K562 (cell line): ENCODE measurements around the gene CHD5. TPM values are rescaled to one million over a fixed set of nuclear protein-coding genes. Genes with fewer than 3 reads are reported as not detected.

Source experiments
- ATAC-seq: fragments of 200-7000 bp; cut with Tn5 transposase; 3 replicates; pipeline ENCODE4 v1.9.1; 2020; ENCODE audit warnings: moderate library complexity
- BruUV-seq: library from RNA; stranded (reverse); fragments of 400-500 nt; replicated peaks from 2 replicates; lab custom pipeline; 2021; lab: Mats Ljungman, UMichigan
- CTCF ChIA-PET: fragments of 300-600 bp; formaldehyde crosslinking; extraction: SDS; loops from one replicate; lab custom pipeline; 2021; ENCODE audit warnings: low intra/inter-chr PET ratio; lab: Yijun Ruan, JAX
- POLR2A ChIA-PET: fragments of 300-600, 350-650 bp; sonication (Branson Sonifier 250); formaldehyde crosslinking; extraction: SDS; loops from one replicate; lab custom pipeline; 2021; ENCODE audit warnings: antibody characterized with exemption, inconsistent platforms; lab: Yijun Ruan, JAX
- DNase-seq, 4 experiments: peaks; one replicate each; pipeline versions ENCODE4 v3.0.0 to v3.0.0-alpha.2; 2011 to 2018; ENCODE audit warnings: low spot score in 3 of 4, mixed read lengths in 3 of 4; ENCODE audit errors: extremely low read depth in 1 of 4
- FAIRE-seq: peaks from 2 replicates; lab custom pipeline; 2011; peaks lifted over from hg19 to GRCh38; lab: Jason Lieb, UNC
- H2AFZ ChIP-seq: 2 replicates; pipeline ENCODE4 v1.6.0; 2011; ENCODE audit warnings: low read depth, low read length, control low read depth, inconsistent platforms
- H3K27ac ChIP-seq: fragments of 200-600 bp; 3 replicates; pipeline ENCODE4 v1.8.0; 2011; ENCODE audit warnings: low read depth, mild to moderate bottlenecking, control low read depth, inconsistent platforms, low read length, moderate library complexity, mixed read lengths; ENCODE audit errors: extremely low read depth
- H3K27me3 ChIP-seq, 2 experiments: fragments of 300-600 bp in 1 of 2; 2 replicates in 1 of 2; 3 replicates in 1 of 2; pipeline versions ENCODE4 v1.6.0 to v1.8.0; 2011; ENCODE audit warnings: inconsistent platforms in 2 of 2, low read length in 2 of 2, mild to moderate bottlenecking in 1 of 2, mixed read lengths in 1 of 2, moderate library complexity in 1 of 2; ENCODE audit not compliant: control insufficient read depth in 2 of 2, insufficient read depth in 2 of 2
- H3K36me3 ChIP-seq: fragments of 300-600 bp; 3 replicates; pipeline ENCODE4 v1.8.0; 2011; ENCODE audit warnings: mild to moderate bottlenecking, low read length, inconsistent platforms; ENCODE audit not compliant: control insufficient read depth, insufficient read depth
- H3K4me1 ChIP-seq, 2 experiments: fragments of 200-600 bp in 1 of 2; replicated peaks in 1 of 2; 2 replicates in 1 of 2; 3 replicates in 1 of 2; pipeline versions ENCODE4 v1.5.1 to v1.8.0; 2011; ENCODE audit warnings: inconsistent platforms in 2 of 2, low read length in 2 of 2, mild to moderate bottlenecking in 1 of 2, mixed read lengths in 1 of 2, moderate library complexity in 1 of 2; ENCODE audit not compliant: control insufficient read depth in 2 of 2, insufficient read depth in 2 of 2
- H3K4me2 ChIP-seq: 2 replicates; pipeline ENCODE4 v1.6.1; 2011; ENCODE audit warnings: low read length, control low read depth, inconsistent platforms, mixed read lengths; ENCODE audit not compliant: insufficient read depth
- H3K4me3 ChIP-seq: fragments of 200-600 bp; sonication (generic), shearing (Covaris generic); 2 replicates; pipeline ENCODE4 v1.5.1; 2016; ENCODE audit warnings: control low read depth, inconsistent platforms
- H3K79me2 ChIP-seq: fragments of 200-600 bp; 3 replicates; pipeline ENCODE4 v1.8.0; 2011; ENCODE audit warnings: low read length, inconsistent platforms; ENCODE audit not compliant: control insufficient read depth, insufficient read depth
- H3K9ac ChIP-seq, 2 experiments: 2 replicates each; pipeline versions ENCODE4 v1.6.0 to v1.6.1; 2011; ENCODE audit warnings: low read depth in 2 of 2, low read length in 2 of 2, control low read depth in 1 of 2, inconsistent platforms in 1 of 2, mild to moderate bottlenecking in 1 of 2, mixed read lengths in 1 of 2; ENCODE audit not compliant: insufficient read depth in 1 of 2
- H3K9me1 ChIP-seq: one replicate; pipeline ENCODE4 v1.6.0; 2011; ENCODE audit warnings: inconsistent platforms, mild to moderate bottlenecking, low read length, moderate library complexity; ENCODE audit not compliant: control insufficient read depth, insufficient read depth
- H3K9me3 ChIP-seq: replicated peaks from 2 replicates; pipeline ENCODE4 v1.5.1; 2011; ENCODE audit warnings: low read depth, low read length, inconsistent platforms; ENCODE audit not compliant: control insufficient read depth, insufficient read depth
- H4K20me1 ChIP-seq: replicated peaks from 2 replicates; pipeline ENCODE4 v1.6.1; 2011; ENCODE audit warnings: low read length, inconsistent platforms, mixed read lengths; ENCODE audit not compliant: control insufficient read depth, insufficient read depth
- IFI16 ChIP-seq: fragments of 250-450 bp; sonication (Bioruptor Pico); IDR thresholded peaks from 2 replicates; pipeline ENCODE4 v2.1.2; 2022; ENCODE audit warnings: mild to moderate bottlenecking, inconsistent platforms
- JUND ChIP-seq, 2 experiments: IDR thresholded peaks; 2 replicates in 1 of 2; 3 replicates in 1 of 2; pipeline ENCODE4 v1.6.1; 2011; ENCODE audit warnings: borderline replicate concordance in 2 of 2, low read depth in 2 of 2, low read length in 2 of 2, improper control_type of control experiment in 1 of 2, missing biosample characterization in 1 of 2, missing genetic modification characterization in 1 of 2, missing genetic modification reagents in 1 of 2
- PML ChIP-seq: IDR thresholded peaks from 2 replicates; pipeline ENCODE4 v1.6.1; 2012; ENCODE audit warnings: low read length, inconsistent platforms
- SIRT6 ChIP-seq: IDR thresholded peaks from one replicate; pipeline ENCODE4 v1.6.1; 2012; ENCODE audit warnings: low read depth, mild to moderate bottlenecking, control low read depth, inconsistent platforms, low read length, moderate library complexity
- WGBS: fragments of 100-300 bp; shearing (Covaris generic); methylation state at CpG from one replicate; pipeline ENCODE4 v1.1.6; 2016; ENCODE audit warnings: low coverage, mixed read lengths; ENCODE audit not compliant: insufficient coverage; ENCODE audit errors: missing lambda C conversion rate; 5-methylcytosine and 5-hydroxymethylcytosine counted together
- in situ Hi-C: fragments of 300-500 bp; cut with MboI; formaldehyde crosslinking; loops from 4 replicates; pipeline ENCODE4 v1.15.0; 2018; ENCODE audit warnings: inconsistent platforms, mixed read lengths
- intact Hi-C: fragments of 100-400 bp; cut with micrococcal nuclease; formaldehyde crosslinking; loops from 2 replicates; pipeline ENCODE4 v1.14.2; 2022
- polyA plus RNA-seq, 8 experiments: library from polyadenylated mRNA; depleted of rRNA in 4 of 8; stranded (reverse) in 5 of 8; unstranded in 3 of 8; fragments of >200 nt; fragmentation: Nextera tagmentation in 2 of 8; fragmentation: Illumina TruSeq in 1 of 8; extraction: Ambion mirVana in 2 of 8; extraction: Trizol in 1 of 8; gene quantifications; 2 replicates each; pipeline versions ENCODE4 v1.2.1 to v1.2.3, GENCODE V29; 2011 to 2014; ENCODE audit warnings: inconsistent platforms in 1 of 8, missing spikeins in 1 of 8
- total RNA-seq, 7 experiments: library from RNA; depleted of rRNA in 6 of 7; stranded (reverse); fragments of >200 nt in 6 of 7; fragmentation: Illumina TruSeq in 2 of 7; extraction: Trizol in 2 of 7; gene quantifications; 2 replicates each; pipeline versions ENCODE4 v1.2.1 to v1.2.3, GENCODE V29; 2011 to 2021; ENCODE audit warnings: low replicate concordance in 1 of 7

CHD5 gene
- total and polyA plus RNA-seq, 9 of the 15 experiments (the other 6 are each of a cell fraction or from before 2014, with no cell fraction given): 0.03 to 0.52 (median 0.11) TPM; not detected in 2

DNA sequence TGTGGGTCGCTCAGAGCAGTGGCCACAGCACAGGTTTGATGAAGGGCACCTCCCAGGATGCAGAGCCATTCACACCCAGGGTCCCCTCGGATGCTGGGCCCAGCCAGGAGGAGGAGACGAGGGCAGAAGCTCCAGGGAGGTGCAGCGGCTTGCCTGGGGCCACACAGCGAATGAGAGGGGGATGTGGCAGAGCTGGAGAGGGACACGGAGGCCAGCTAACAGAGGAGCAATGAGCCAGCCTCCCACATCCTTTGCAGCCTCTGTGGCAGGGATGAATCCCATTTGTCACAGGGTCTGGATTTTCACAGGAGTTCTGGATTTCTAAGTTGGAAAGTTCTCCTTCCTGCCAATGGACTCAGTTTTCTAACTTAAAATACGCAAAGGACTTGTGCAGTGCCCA lies 35.9 kb downstream of the CHD5 start:
- H3K27me3 ChIP-seq: peaks cover 54 to 81% of the 10 kb centered on the region in 2 experiments
- H4K20me1 ChIP-seq: peaks cover 50% of the 10 kb centered on the region
- no peak overlapping the region for H2AFZ ChIP-seq
- WGBS: 2% methylated on average over 7 of the region's 7 CpGs
- H3K4me1 ChIP-seq: peaks cover 7 to 30% of the 10 kb centered on the region in 2 experiments; a peak in 3 of 5 replicates
- no peak overlapping the region for H3K27ac ChIP-seq
- no peak overlapping the region for H3K9ac ChIP-seq
- CTCF ChIA-PET: no interaction called here
- FAIRE-seq (no peak), ATAC-seq (no peak), DNase-seq (no peak)
- H3K4me2 ChIP-seq: no peak overlapping the region
- in situ Hi-C loops: no loop called here
- POLR2A ChIA-PET: no interaction called here
- H3K9me3 ChIP-seq: no peaks in the 10 kb centered on the region
- no peak for TF ChIP-seq PML
- no TSS peak for BruUV-seq
- intact Hi-C loops: no loop called here
- no peaks in the 10 kb centered on the region for H3K79me2 ChIP-seq
- H3K4me3 ChIP-seq: no peak overlapping the region
- H3K9me1 ChIP-seq: peaks cover 5% of the 10 kb centered on the region
- no peaks in the 10 kb centered on the region for H3K36me3 ChIP-seq

- intact Hi-C loops: no loop called here
- CTCF ChIA-PET: no interaction called here
- BruUV-seq: no TSS peak
- DNase-seq (no peak), ATAC-seq (peak; percentile 8), FAIRE-seq (no peak)
- POLR2A ChIA-PET: interaction anchor here (0.5 to 0.6 kb wide), 2 partner anchors 17 to 196 kb away, joined by 3 read pairs; no protein-coding TSS in a partner anchor
- Histone ChIP-seq H3K9me1 (peaks cover 5% of the 10 kb centered on the region), H3K4me1 (peaks cover 2 to 22% of the 10 kb centered on the region in 2 experiments; a peak in 2 of 5 replicates), H3K36me3 (no peaks in the 10 kb centered on the region), H3K9ac (no peak overlapping the region), H3K79me2 (no peaks in the 10 kb centered on the region), H3K9me3 (no peaks in the 10 kb centered on the region), H3K27me3 (peaks cover 60 to 89% of the 10 kb centered on the region in 2 experiments), H3K4me3 (no peak overlapping the region), H3K4me2 (no peak overlapping the region), H3K27ac (no peak overlapping the region), H2AFZ (no peak overlapping the region), H4K20me1 (peaks cover 55% of the 10 kb centered on the region)
- in situ Hi-C loops: no loop called here
- TF ChIP-seq IFI16 (CRISPR knock-in tag) (no peak), JUND (IDR thresholded peaks at IDR 0.05; ENCODE audit: borderline replicate concordance, low read depth, low read length) (peak; percentile 31; the same call in 1 of the 2 replicates), JUND (tag; IDR thresholded peaks at IDR 0.05; ENCODE audit: borderline replicate concordance, low read depth, low read length) (no peak), SIRT6 (no peak)
- WGBS: 0% methylated on average over 4 of the region's 4 CpGs
Measured at GRCh38 chr1:6143395-6143794, 36.7 kb downstream of the CHD5 start.
